Subcutaneous adipose tissue (tissue), 4 donors: ENCODE data around the gene GMCL2. TPM values are rescaled to one million over a fixed set of nuclear protein-coding genes. Genes with fewer than 3 reads are reported as not detected.

Experiments used
- CTCF ChIP-seq: fragments of 450-650 bp; IDR thresholded peaks from one replicate; pipeline ENCODE4 v1.5.1; 2016; ENCODE audit warnings: low read depth, mild to moderate bottlenecking, control low read depth, antibody characterized with exemption, moderate library complexity
- total RNA-seq, 4 donors: library from RNA; depleted of rRNA; stranded (reverse); fragments of >200 nt; gene quantifications; one replicate each; pipeline ENCODE4 v1.1.0, GENCODE V29; 2016

Gene GMCL2
- total RNA-seq, 4 donors from 2014 or later = not detected

- TF ChIP-seq CTCF = no peak
Measured at GRCh38 chr5:178198706-178199105, 11.5 kb upstream of the GMCL2 start.

GRCh38 chr5:178196986-178197385 is 9.8 kb upstream of the GMCL2 start:
- no peak for TF ChIP-seq CTCF

GRCh38 chr5:178196281-178196812 is 9.2 kb upstream of the GMCL2 start:
- no peak for TF ChIP-seq CTCF

GRCh38 chr5:178194026-178194425 is 6.9 kb upstream of the GMCL2 start:
- no peak for TF ChIP-seq CTCF

- no peak for TF ChIP-seq CTCF
Measured at GRCh38 chr5:178193251-178193809, 6.2 kb upstream of the GMCL2 start.

GRCh38 chr5:178192787-178193186 is 5.6 kb upstream of the GMCL2 start:
- TF ChIP-seq CTCF = no peak

GRCh38 chr5:178192244-178192643 is 5.1 kb upstream of the GMCL2 start:
- no peak for TF ChIP-seq CTCF
